HAP-1 (cell line): ENCODE measurements around the gene PAQR8.

Source experiments
- DNase-seq, 2 experiments: peaks; one replicate each; pipeline ENCODE4 v3.0.0-alpha.2; 2016 to 2020; ENCODE audit warnings: low spot score in 2 of 2
- H3K27me3 ChIP-seq: fragments of 250-450 bp; sonication (Bioruptor Pico); 2 replicates; pipeline ENCODE4 v1.5.1; 2020; ENCODE audit warnings: low read depth, mild to moderate bottlenecking, moderate library complexity
- H3K36me3 ChIP-seq: fragments of 250-450 bp; sonication (Bioruptor Pico); replicated peaks from 2 replicates; pipeline ENCODE4 v1.5.1; 2020; ENCODE audit warnings: mild to moderate bottlenecking
- H3K4me1 ChIP-seq: fragments of 250-450 bp; sonication (Bioruptor Pico); 2 replicates; pipeline ENCODE4 v1.5.1; 2020; ENCODE audit warnings: mild to moderate bottlenecking
- H3K4me3 ChIP-seq: fragments of 250-450 bp; sonication (Bioruptor Pico); 2 replicates; pipeline ENCODE4 v1.5.1; 2020; ENCODE audit warnings: mild to moderate bottlenecking, moderate library complexity
- H3K9me3 ChIP-seq: fragments of 250-450 bp; sonication (Bioruptor Pico); 2 replicates; pipeline ENCODE4 v1.5.1; 2020; ENCODE audit warnings: mild to moderate bottlenecking, moderate library complexity
- in situ Hi-C: fragments of 300-500 bp; cut with MboI; formaldehyde crosslinking; loops from 3 replicates; pipeline ENCODE4 v1.14.3; 2020; ENCODE audit warnings: low sequenced_read_pairs, inconsistent platforms, mixed read lengths

Gene PAQR8

GRCh38 chr6:52454556-52454955 lies 92.6 kb downstream of the PAQR8 start:
- H3K27me3 ChIP-seq: no peaks in the 10 kb centered on the region
- H3K4me1 ChIP-seq: peaks cover 14% of the 10 kb centered on the region
- no peak for DNase-seq
- H3K36me3 ChIP-seq: no peaks in the 10 kb centered on the region
- H3K4me3 ChIP-seq: no peak overlapping the region
- peaks cover 5% of the 10 kb centered on the region; the same call in 1 of the 2 replicates for H3K9me3 ChIP-seq
- in situ Hi-C loops: no loop called here

- DNase-seq: peak; percentile 53 to 94
- Histone ChIP-seq H3K4me1 (peaks cover 14% of the 10 kb centered on the region), H3K4me3 (no peak overlapping the region), H3K9me3 (no peaks in the 10 kb centered on the region), H3K27me3 (no peaks in the 10 kb centered on the region), H3K36me3 (no peaks in the 10 kb centered on the region)
- in situ Hi-C loops: no loop called here
Observed at GRCh38 chr6:52457096-52457495, 95.1 kb downstream of the PAQR8 start.
